ENCODE results near the gene MUC5B.

DNA sequence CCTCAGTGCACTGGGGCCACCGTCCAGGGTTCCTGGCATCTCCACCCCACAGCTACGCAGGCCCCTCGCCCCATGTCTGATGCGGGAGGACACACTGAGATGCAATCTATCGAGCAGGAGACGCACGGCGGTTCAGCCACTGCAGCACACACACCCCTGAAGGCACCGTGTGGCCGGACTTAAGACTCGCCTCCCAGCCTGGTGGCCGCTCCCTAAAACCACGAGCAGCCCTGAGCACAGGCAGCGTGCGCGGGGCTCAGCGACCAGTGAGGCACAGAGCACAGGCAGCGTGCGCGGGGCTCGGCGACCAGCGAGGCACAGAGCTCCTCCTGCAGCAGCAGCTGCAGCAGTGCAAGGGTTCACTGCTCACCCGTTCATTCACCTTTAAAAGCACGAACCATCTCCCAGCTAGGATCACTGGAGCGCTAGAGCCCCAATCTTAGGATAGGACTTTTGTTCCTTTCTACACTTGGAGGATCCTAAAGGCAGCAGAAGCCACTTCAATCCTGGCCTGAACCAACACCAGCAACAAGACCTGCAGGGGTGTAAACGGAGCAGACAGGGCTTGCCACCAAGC, 55.2 kb downstream of the MUC5B start:
- TF ChIP-seq POLR2AphosphoS5 (IDR thresholded peaks at IDR 0.05; ENCODE audit: low read depth, low read length), result no peak
- TF ChIP-seq, protein P1, sequence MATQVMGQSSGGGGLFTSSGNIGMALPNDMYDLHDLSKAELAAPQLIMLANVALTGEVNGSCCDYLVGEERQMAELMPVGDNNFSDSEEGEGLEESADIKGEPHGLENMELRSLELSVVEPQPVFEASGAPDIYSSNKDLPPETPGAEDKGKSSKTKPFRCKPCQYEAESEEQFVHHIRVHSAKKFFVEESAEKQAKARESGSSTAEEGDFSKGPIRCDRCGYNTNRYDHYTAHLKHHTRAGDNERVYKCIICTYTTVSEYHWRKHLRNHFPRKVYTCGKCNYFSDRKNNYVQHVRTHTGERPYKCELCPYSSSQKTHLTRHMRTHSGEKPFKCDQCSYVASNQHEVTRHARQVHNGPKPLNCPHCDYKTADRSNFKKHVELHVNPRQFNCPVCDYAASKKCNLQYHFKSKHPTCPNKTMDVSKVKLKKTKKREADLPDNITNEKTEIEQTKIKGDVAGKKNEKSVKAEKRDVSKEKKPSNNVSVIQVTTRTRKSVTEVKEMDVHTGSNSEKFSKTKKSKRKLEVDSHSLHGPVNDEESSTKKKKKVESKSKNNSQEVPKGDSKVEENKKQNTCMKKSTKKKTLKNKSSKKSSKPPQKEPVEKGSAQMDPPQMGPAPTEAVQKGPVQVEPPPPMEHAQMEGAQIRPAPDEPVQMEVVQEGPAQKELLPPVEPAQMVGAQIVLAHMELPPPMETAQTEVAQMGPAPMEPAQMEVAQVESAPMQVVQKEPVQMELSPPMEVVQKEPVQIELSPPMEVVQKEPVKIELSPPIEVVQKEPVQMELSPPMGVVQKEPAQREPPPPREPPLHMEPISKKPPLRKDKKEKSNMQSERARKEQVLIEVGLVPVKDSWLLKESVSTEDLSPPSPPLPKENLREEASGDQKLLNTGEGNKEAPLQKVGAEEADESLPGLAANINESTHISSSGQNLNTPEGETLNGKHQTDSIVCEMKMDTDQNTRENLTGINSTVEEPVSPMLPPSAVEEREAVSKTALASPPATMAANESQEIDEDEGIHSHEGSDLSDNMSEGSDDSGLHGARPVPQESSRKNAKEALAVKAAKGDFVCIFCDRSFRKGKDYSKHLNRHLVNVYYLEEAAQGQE (IDR thresholded peaks at IDR 0.05; ENCODE audit: insufficient read depth in 1 of 2, low read depth in 2 of 2, low read length in 2 of 2), result no peak
- TF ChIP-seq TAF1 (IDR thresholded peaks at IDR 0.05; ENCODE audit: borderline replicate concordance, insufficient read depth, low read length), result no peak
- TF ChIP-seq SIN3A (IDR thresholded peaks at IDR 0.05; ENCODE audit: borderline replicate concordance, insufficient read depth, low read length), result no peak
